GM13976 (cell line): ENCODE results near the gene SESN1.
"Not testable (repeated sequence)": the region's sequence is repeated elsewhere in the genome, so short reads cannot be mapped to it uniquely, and the experiment has no call there.

Source experiments
- DNase-seq: peaks from one replicate; pipeline ENCODE4 v3.0.0; 2012; ENCODE audit warnings: low spot score
- in situ Hi-C: fragments of 300-500 bp; cut with MboI; formaldehyde crosslinking; loops from one replicate; pipeline ENCODE4 v1.12.0; 2022; ENCODE audit warnings: low sequenced_read_pairs, mixed read lengths, inconsistent platforms; ENCODE audit not compliant: unreplicated experiment
- TF ChIP-seq, protein P1 (sequence below): IDR thresholded peaks from 2 replicates; pipeline ENCODE4 v1.5.1; 2012; ENCODE audit warnings: borderline replicate concordance, mild to moderate bottlenecking; ENCODE audit not compliant: insufficient read depth; ENCODE audit errors: extremely low read depth, missing control alignments, control extremely low read depth

SESN1 gene

DNA sequence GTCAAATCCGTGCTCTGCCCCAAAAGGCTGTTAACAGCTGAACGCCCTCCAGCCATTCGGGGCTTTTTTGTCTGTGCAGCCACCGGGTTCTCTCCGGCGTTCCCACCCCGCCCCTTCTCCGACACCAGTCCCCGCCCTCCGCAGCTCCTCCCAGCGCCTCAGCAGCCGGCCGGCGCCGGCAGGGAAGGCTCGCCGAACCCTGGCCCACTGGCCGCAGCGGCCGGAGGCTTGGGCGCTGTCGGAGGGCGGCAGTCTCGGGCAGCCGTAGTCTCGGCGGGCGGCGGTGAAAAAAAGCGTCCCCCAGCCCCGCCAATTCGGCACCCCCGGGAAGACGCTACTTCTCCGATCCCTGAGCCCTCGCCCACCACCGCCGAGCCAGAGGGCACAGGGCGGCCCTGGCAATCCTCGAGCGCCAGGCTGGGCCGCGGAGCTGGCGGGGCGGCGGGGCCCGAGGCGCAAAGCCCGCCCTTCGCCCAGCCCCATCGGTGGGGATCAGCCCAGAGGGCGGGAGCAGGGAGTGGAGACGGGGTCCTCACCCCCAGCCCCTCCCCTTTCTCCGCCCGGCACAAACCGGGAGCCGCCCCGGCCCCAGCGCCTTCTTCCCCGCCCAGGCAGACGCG is at the start of gene SESN1:
Gene SESN1 (minus strand): TSS at position 431 of the 620 bp plus-strand sequence. CDS start 773 bp downstream, outside the sequence.
- TF ChIP-seq, protein P1, sequence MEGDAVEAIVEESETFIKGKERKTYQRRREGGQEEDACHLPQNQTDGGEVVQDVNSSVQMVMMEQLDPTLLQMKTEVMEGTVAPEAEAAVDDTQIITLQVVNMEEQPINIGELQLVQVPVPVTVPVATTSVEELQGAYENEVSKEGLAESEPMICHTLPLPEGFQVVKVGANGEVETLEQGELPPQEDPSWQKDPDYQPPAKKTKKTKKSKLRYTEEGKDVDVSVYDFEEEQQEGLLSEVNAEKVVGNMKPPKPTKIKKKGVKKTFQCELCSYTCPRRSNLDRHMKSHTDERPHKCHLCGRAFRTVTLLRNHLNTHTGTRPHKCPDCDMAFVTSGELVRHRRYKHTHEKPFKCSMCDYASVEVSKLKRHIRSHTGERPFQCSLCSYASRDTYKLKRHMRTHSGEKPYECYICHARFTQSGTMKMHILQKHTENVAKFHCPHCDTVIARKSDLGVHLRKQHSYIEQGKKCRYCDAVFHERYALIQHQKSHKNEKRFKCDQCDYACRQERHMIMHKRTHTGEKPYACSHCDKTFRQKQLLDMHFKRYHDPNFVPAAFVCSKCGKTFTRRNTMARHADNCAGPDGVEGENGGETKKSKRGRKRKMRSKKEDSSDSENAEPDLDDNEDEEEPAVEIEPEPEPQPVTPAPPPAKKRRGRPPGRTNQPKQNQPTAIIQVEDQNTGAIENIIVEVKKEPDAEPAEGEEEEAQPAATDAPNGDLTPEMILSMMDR = no peak
- in situ Hi-C loops = loop anchor here (10.0 kb wide), 1 partner anchor 290 kb away; the partner anchor contains the start of gene CD164
- DNase-seq = peak; percentile 92

DNA sequence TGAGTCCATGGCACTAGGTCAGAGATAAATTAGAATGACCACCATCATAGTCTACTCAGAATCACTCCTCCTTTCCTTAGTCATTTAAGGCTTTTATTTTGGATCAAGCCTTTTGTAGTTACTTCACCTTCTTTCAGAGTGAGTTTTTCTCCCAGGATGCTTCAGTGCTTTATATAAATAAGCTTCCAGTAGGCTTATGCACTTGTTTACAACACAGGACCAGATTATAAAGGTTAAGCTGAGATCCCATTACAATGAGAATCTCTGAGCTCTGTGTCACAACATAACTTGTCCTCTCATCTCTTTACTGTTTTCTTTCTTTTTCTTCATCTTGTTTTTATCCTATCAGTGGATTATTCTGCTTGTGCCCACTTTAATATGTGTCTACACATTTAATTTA is 48.5 kb upstream of the SESN1 start:
- no peak for DNase-seq
- TF ChIP-seq, protein P1 = no peak
- in situ Hi-C loops = no loop called here

DNA sequence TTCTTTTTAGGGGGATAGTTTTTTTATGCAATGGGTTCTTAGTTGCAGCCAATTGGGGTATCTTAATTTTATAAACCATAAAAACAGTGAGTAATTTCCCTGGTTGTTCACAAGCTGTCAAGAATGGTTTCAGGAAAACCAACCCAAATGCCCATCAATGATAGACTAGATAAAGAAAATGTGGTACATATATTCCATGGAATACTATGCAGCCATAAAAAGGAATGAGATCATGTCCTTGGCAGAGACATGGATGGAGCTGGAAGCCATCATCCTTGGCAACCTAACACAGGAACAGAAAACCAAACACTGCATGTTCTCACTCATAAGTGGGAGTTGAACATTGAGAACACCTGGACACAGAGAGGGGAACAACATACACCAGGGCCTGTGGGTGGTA is 47.4 kb upstream of the SESN1 start:
- DNase-seq, in situ Hi-C loops: not testable (repeated sequence)

DNA sequence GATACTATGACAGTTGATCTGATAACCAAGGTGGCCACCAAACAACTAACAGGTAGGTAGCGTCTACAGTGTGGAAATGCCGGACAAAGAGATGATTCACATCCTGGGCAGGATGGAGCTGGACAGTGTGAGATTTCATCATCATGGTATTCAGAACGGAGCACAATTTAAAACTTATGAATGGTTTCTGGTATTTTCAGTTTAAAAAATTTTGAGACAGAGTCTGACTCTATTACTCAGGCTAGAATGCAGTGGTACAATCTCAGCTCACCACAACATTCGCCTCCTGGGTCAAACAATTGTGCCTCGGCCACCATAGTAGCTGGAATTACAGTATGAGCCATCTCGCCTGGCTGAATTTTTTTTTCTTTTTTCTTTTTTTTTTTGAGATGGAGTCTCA is 44.5 kb upstream of the SESN1 start:
- TF ChIP-seq, protein P1 = no peak
- in situ Hi-C loops = no loop called here
- DNase-seq = no peak

DNA sequence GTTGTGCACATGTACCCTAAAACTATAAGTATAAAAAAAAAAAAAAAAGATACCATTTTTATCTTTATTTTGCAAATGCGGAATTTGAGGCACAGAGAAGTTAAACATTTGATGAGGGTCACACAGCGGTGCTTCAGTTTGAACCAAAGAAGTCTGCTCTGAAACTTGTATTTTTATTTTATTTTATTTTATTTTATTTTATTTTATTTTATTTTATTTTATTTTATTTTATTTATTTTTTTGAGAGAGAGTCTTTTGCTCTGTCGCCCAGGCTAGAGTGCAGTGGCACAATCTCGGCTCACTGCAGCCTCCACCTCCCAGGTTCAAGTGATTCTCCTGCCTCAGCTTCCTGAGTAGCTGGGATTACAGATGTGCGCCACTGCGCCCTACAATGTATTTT is 41.9 kb upstream of the SESN1 start:
- in situ Hi-C loops, DNase-seq: not testable (repeated sequence)

DNA sequence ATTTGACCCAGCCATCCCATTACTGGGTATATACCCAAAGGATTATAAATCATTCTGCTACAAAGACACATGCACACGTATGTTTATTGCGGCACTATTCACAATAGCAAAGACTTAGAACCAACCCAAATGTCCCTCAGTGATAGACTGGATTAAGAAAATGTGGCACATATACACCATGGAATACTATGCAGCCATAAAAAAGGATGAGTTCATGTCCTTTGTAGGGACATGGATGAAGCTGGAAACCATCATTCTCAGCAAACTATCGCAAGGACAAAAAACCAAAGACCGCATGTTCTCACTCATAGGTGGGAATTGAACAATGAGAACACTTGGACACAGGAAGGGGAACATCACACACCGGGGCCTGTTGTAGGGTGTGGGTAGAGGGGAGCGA is 41.4 kb upstream of the SESN1 start:
- in situ Hi-C loops, DNase-seq: not testable (repeated sequence)

DNA sequence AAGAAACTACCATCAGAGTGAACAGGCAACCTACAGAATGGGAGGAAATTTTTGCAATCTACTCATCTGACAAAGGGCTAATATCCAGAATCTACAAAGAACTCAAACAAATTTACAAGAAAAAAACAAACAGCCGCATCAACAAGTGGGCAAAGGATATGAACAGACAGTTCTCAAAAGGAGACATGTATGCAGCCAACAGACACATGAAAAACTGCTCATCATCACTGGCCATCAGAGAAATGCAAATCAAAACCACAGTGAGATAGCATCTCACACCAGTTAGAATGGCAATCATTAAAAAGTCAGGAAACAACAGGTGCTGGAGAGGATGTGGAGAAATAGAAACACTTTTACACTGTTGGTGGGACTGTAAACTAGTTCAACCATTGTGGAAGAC is 41.0 kb upstream of the SESN1 start:
- in situ Hi-C loops, DNase-seq: not testable (repeated sequence)

DNA sequence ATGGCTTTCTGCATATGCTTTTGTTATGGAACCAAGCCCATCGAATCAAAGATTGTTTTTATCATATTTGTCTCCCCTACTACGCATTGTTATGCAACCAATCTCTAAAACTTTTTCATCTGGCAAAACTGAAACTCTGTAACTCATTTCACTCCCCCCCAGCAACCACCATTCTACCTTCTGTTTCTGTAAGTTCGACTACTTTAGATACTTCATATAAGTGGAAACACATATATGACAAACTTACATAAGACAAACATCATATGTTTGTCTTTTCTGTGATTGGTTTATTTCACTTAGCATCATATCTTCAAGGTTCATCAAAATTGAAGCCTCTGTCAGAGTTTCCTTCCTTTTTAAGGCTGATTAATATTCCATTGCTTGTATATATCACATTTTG is 35.4 kb upstream of the SESN1 start:
- TF ChIP-seq, protein P1 = no peak
- DNase-seq = no peak
- in situ Hi-C loops = no loop called here

DNA sequence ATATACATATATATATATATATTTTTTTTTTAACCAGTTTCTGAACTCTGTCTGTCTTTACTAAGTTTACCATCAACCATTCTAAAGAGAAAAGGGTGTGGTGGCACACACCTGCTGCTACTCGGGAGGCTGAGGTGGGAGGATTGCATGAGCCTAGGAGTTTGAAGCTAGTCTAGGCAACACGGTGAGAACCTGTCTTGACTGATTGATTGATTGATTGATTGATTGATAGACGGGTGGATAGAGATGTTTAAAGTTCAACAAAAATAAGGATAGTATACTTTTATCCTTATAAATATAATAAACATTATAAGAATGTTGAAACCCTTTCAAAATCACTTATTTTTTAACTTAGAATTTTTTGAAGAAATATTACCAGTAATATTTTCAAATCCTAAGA is 30.9 kb upstream of the SESN1 start:
- in situ Hi-C loops = no loop called here
- TF ChIP-seq, protein P1 = no peak
- DNase-seq = no peak
